GM23338 (cell line): ENCODE data around the gene OLFML2A. TPM values are rescaled to one million over a fixed set of nuclear protein-coding genes. Genes with fewer than 3 reads are reported as not detected.
A peak's percentile ranks its signal among the peaks of the same experiment; 100 is the strongest.
"Not testable (repeated sequence)": the region's sequence is repeated elsewhere in the genome, so short reads cannot be mapped to it uniquely, and the experiment has no call there.

Experiments used
- ATAC-seq: fragments of 200-7000 bp; cut with Tn5 transposase; 3 replicates; pipeline ENCODE4 v1.9.1; 2020
- DNase-seq: peaks from one replicate; pipeline ENCODE4 v3.0.0-alpha.2; 2015; ENCODE audit warnings: low spot score
- H2AFZ ChIP-seq: fragments of 200-600 bp; sonication (generic); 2 replicates; pipeline ENCODE4 v1.8.0; 2016; ENCODE audit warnings: antibody characterized with exemption, mild to moderate bottlenecking, moderate library complexity
- H3F3A ChIP-seq: fragments of 200-600 bp; sonication (generic); replicated peaks from 2 replicates; pipeline ENCODE4 v1.8.0; 2017; ENCODE audit warnings: antibody characterized with exemption, mixed run types, low read depth
- H3K27ac ChIP-seq: fragments of 200-600 bp; sonication (generic); 2 replicates; pipeline ENCODE4 v1.6.1; 2016; ENCODE audit warnings: low read depth
- H3K27me3 ChIP-seq: fragments of 200-600 bp; sonication (generic); 2 replicates; pipeline ENCODE4 v1.8.0; 2016; ENCODE audit warnings: mild to moderate bottlenecking, mixed run types, moderate library complexity; ENCODE audit not compliant: insufficient read depth
- H3K36me3 ChIP-seq: fragments of 200-600 bp; sonication (generic); 2 replicates; pipeline ENCODE4 v1.8.0; 2016; ENCODE audit warnings: mild to moderate bottlenecking; ENCODE audit not compliant: insufficient read depth
- H3K4me1 ChIP-seq: fragments of 200-600 bp; sonication (generic); 2 replicates; pipeline ENCODE4 v1.8.0; 2016; ENCODE audit warnings: mild to moderate bottlenecking, moderate library complexity; ENCODE audit not compliant: insufficient read depth
- H3K4me2 ChIP-seq: fragments of 200-600 bp; sonication (generic); 2 replicates; pipeline ENCODE4 v1.7.1; 2017; ENCODE audit warnings: mixed run types
- H3K4me3 ChIP-seq: fragments of 200-600 bp; sonication (generic); 2 replicates; pipeline ENCODE4 v1.6.1; 2016; ENCODE audit warnings: mixed run types
- H3K79me2 ChIP-seq: fragments of 200-600 bp; sonication (generic); replicated peaks from 2 replicates; pipeline ENCODE4 v1.8.0; 2017; ENCODE audit warnings: mild to moderate bottlenecking; ENCODE audit not compliant: insufficient read depth
- H3K9me2 ChIP-seq: fragments of 200-600 bp; sonication (generic); 2 replicates; pipeline ENCODE4 v1.8.0; 2017; ENCODE audit not compliant: insufficient read depth
- H4K20me1 ChIP-seq: fragments of 200-600 bp; sonication (generic); replicated peaks from 2 replicates; pipeline ENCODE4 v1.8.0; 2017; ENCODE audit warnings: mild to moderate bottlenecking; ENCODE audit not compliant: insufficient read depth
- H3K27ac Mint-ChIP-seq: 2 replicates; pipeline ENCODE4 v1.8.0; 2020; ENCODE audit warnings: inconsistent platforms, mild to moderate bottlenecking, moderate library complexity, mixed read lengths
- H3K27me3 Mint-ChIP-seq: 3 replicates; pipeline ENCODE4 v1.8.0; 2022; ENCODE audit warnings: low read depth, mild to moderate bottlenecking, moderate library complexity, mixed read lengths, inconsistent platforms; ENCODE audit not compliant: insufficient read depth, poor library complexity
- H3K36me3 Mint-ChIP-seq: 3 replicates; pipeline ENCODE4 v1.8.0; 2021; ENCODE audit warnings: low read depth, mild to moderate bottlenecking, inconsistent platforms, moderate library complexity, mixed read lengths
- H3K4me1 Mint-ChIP-seq: 3 replicates; pipeline ENCODE4 v1.8.0; 2020; ENCODE audit warnings: mild to moderate bottlenecking, inconsistent platforms, mixed read lengths
- H3K4me3 Mint-ChIP-seq: 3 replicates; pipeline ENCODE4 v1.8.0; 2021; ENCODE audit warnings: moderate library complexity, mild to moderate bottlenecking, inconsistent platforms, mixed read lengths
- H3K9me3 Mint-ChIP-seq: 3 replicates; pipeline ENCODE4 v1.8.0; 2020; ENCODE audit warnings: moderate library complexity, mild to moderate bottlenecking, inconsistent platforms, mixed read lengths
- CREB1 ChIP-seq: fragments of 250-450 bp; sonication (Bioruptor Pico); IDR thresholded peaks from 2 replicates; pipeline ENCODE4 v1.5.0; 2020; ENCODE audit warnings: low read depth, mild to moderate bottlenecking, moderate library complexity
- CTCF ChIP-seq, 2 experiments: fragments of 200-600 bp in 1 of 2; sonication (generic) in 1 of 2; conservative IDR thresholded peaks; 2 replicates each; pipeline versions ENCODE4 v1.5.1 to v1.6.1; 2016 to 2017; ENCODE audit warnings: antibody characterized with exemption in 2 of 2, low read depth in 2 of 2, mild to moderate bottlenecking in 2 of 2, moderate library complexity in 1 of 2
- ETS1 ChIP-seq: IDR thresholded peaks from 2 replicates; pipeline ENCODE4 v1.6.1; 2016; ENCODE audit warnings: antibody characterized with exemption
- EZH2 ChIP-seq: fragments of 200-600 bp; sonication (generic); IDR thresholded peaks from one replicate; pipeline ENCODE4 v1.8.0; 2017; ENCODE audit warnings: antibody characterized with exemption, mild to moderate bottlenecking, low read depth; ENCODE audit not compliant: unreplicated experiment
- EZH2phosphoT487 ChIP-seq: fragments of 200-600 bp; sonication (generic); IDR thresholded peaks from one replicate; pipeline ENCODE4 v1.8.1; 2018; ENCODE audit warnings: antibody characterized with exemption; ENCODE audit not compliant: unreplicated experiment
- JUNB ChIP-seq: IDR thresholded peaks from one replicate; pipeline ENCODE4 v1.6.1; 2016; ENCODE audit warnings: antibody characterized with exemption; ENCODE audit not compliant: unreplicated experiment
- NANOG ChIP-seq: IDR thresholded peaks from 2 replicates; pipeline ENCODE4 v1.6.1; 2016; ENCODE audit warnings: antibody characterized with exemption, borderline replicate concordance
- POLR2AphosphoS5 ChIP-seq: IDR thresholded peaks from 2 replicates; pipeline ENCODE4 v1.6.1; 2016; ENCODE audit warnings: antibody characterized with exemption, low read depth
- REST ChIP-seq: IDR thresholded peaks from one replicate; pipeline ENCODE4 v1.6.1; 2018; ENCODE audit warnings: antibody characterized with exemption; ENCODE audit not compliant: unreplicated experiment
- STAT1 ChIP-seq: IDR thresholded peaks from one replicate; pipeline ENCODE4 v1.6.1; 2016; ENCODE audit warnings: antibody characterized with exemption; ENCODE audit not compliant: unreplicated experiment
- ZNF114 ChIP-seq: fragments of 250-450 bp; sonication (Bioruptor Pico); IDR thresholded peaks from 2 replicates; pipeline ENCODE4 v1.5.0; 2020; ENCODE audit warnings: mild to moderate bottlenecking, moderate library complexity
- ZNF331 ChIP-seq: fragments of 250-450 bp; sonication (Bioruptor Pico); IDR thresholded peaks from 2 replicates; pipeline ENCODE4 v1.5.0; 2020; ENCODE audit warnings: low read depth, mild to moderate bottlenecking, moderate library complexity
- polyA plus RNA-seq: library from polyadenylated mRNA; unstranded; fragments of >200 nt; fragmentation: Nextera tagmentation; extraction: Ambion mirVana; gene quantifications from 2 replicates; pipeline ENCODE4 v1.2.1, GENCODE V29; 2016
- total RNA-seq: library from RNA; depleted of rRNA; stranded (reverse); fragments of >200 nt; shearing (Covaris generic); gene quantifications from 2 replicates; pipeline ENCODE4 v1.2.3, GENCODE V29; 2014

The OLFML2A gene
- total and polyA plus RNA-seq, 2 experiments from 2014 or later, result 1.1 to 6.7 TPM

GRCh38 chr9:124735121-124735520 lies 41.8 kb upstream of the OLFML2A start:
- H3K4me3 Mint-ChIP-seq, result no peak overlapping the region

GRCh38 chr9:124738075-124738474 lies 38.9 kb upstream of the OLFML2A start:
- H3K36me3 ChIP-seq, H3K27ac Mint-ChIP-seq, H3K27me3 ChIP-seq, H2AFZ ChIP-seq, H3K4me3 ChIP-seq, ATAC-seq, H3K9me3 Mint-ChIP-seq, H3K4me2 ChIP-seq, DNase-seq, H3K9me2 ChIP-seq, H3K4me3 Mint-ChIP-seq, H3K27me3 Mint-ChIP-seq, H3K27ac ChIP-seq, H3F3A ChIP-seq, H4K20me1 ChIP-seq: not testable (repeated sequence)
- H3K36me3 Mint-ChIP-seq, result peaks cover 34% of the 10 kb centered on the region
- peaks cover 60% of the 10 kb centered on the region for H3K79me2 ChIP-seq
- H3K4me1 ChIP-seq, result peaks cover 22% of the 10 kb centered on the region
- H3K4me1 Mint-ChIP-seq, result peaks cover 42% of the 10 kb centered on the region

More at GRCh38 chr9:124735121-124735520, 41.8 kb upstream of the OLFML2A start:
- peaks cover 4% of the 10 kb centered on the region for H3K27me3 Mint-ChIP-seq
- Histone ChIP-seq H3K36me3 (no peaks in the 10 kb centered on the region; the same call in 1 of the 2 replicates), H3K9me2 (no peaks in the 10 kb centered on the region), H3K27ac (peak overlapping the region; percentile 68), H3K27me3 (no peaks in the 10 kb centered on the region), H2AFZ (no peak overlapping the region), H3K4me3 (no peak overlapping the region), H4K20me1 (no peaks in the 10 kb centered on the region), H3K79me2 (peaks cover 38% of the 10 kb centered on the region), H3K4me1 (peaks cover 22% of the 10 kb centered on the region), H3F3A (no peaks in the 10 kb centered on the region), H3K4me2 (0 out of 2 replicates have a peak overlapping the region, but pooled peaks have one; percentile 1)
- peaks cover 29% of the 10 kb centered on the region for H3K4me1 Mint-ChIP-seq
- ATAC-seq (peak; percentile 58), DNase-seq (peak; percentile 47)
- H3K9me3 Mint-ChIP-seq, result no peaks in the 10 kb centered on the region
- no peak for TF ChIP-seq CTCF (conservative IDR thresholded peaks at IDR 0.05; ENCODE audit: low read depth in 2 of 2)
- no peak for TF ChIP-seq CREB1 (CRISPR knock-in tag)
- TF ChIP-seq STAT1, result no peak
- no peak for TF ChIP-seq POLR2AphosphoS5
- TF ChIP-seq EZH2phosphoT487, result no peak
- H3K27ac Mint-ChIP-seq, result peak overlapping the region; percentile 89
- H3K36me3 Mint-ChIP-seq, result peaks cover 50% of the 10 kb centered on the region

GRCh38 chr9:124739360-124739759 lies 37.6 kb upstream of the OLFML2A start:
- Histone ChIP-seq H4K20me1 (peaks cover under 1% of the 10 kb centered on the region; the same call in 1 of the 2 replicates), H3K4me1 (peaks cover 14% of the 10 kb centered on the region), H3K27ac (no peak overlapping the region), H3K4me3 (no peak overlapping the region), H3K36me3 (no peaks in the 10 kb centered on the region; the same call in 1 of the 2 replicates), H3K27me3 (no peaks in the 10 kb centered on the region), H3K9me2 (no peaks in the 10 kb centered on the region), H3K79me2 (peaks cover 63% of the 10 kb centered on the region), H3F3A (no peaks in the 10 kb centered on the region), H3K4me2 (no peak overlapping the region), H2AFZ (no peak overlapping the region)
- peaks cover 3% of the 10 kb centered on the region for H3K27me3 Mint-ChIP-seq
- ATAC-seq, result no peak
- H3K36me3 Mint-ChIP-seq, result peaks cover 28% of the 10 kb centered on the region
- no peaks in the 10 kb centered on the region for H3K9me3 Mint-ChIP-seq
- H3K4me1 Mint-ChIP-seq, result peaks cover 40% of the 10 kb centered on the region
- H3K27ac Mint-ChIP-seq, result no peak overlapping the region
- H3K4me3 Mint-ChIP-seq, result no peak overlapping the region
- no peak for DNase-seq
- TF ChIP-seq POLR2AphosphoS5 (no peak), NANOG (no peak), ETS1 (no peak), REST (no peak), EZH2phosphoT487 (no peak), EZH2 (no peak), STAT1 (no peak), ZNF331 (no peak), ZNF114 (CRISPR knock-in tag) (no peak), JUNB (no peak)
